Cardiac septum (tissue), 1 donor: ENCODE measurements around the gene DAB2. TPM values are rescaled to one million over a fixed set of nuclear protein-coding genes. Genes with fewer than 3 reads are reported as not detected.
"Not testable (repeated sequence)": the region's sequence is repeated elsewhere in the genome, so short reads cannot be mapped to it uniquely, and the experiment has no call there.

ENCODE experiments used
- DNase-seq: peaks from one replicate; pipeline ENCODE4 v3.0.0-alpha.2; 2020; ENCODE audit warnings: low spot score
- intact Hi-C: fragments of 100-400 bp; cut with DNase I; formaldehyde crosslinking; loops from one replicate; pipeline ENCODE4 v1.14.0; 2022
- total RNA-seq: library from RNA; stranded (reverse); fragmentation: NEBNext Ultra II Directional; extraction: Animal tissue kit (Norgen Biotek cat#: 25700); gene quantifications from one replicate; pipeline ENCODE4 v1.2.1, GENCODE V29; 2021
- donor health status: DM: no; HTN: no; CAD: no.

Gene DAB2
- total RNA-seq, 1 donor from 2014 or later, result 28.7 TPM

DNA sequence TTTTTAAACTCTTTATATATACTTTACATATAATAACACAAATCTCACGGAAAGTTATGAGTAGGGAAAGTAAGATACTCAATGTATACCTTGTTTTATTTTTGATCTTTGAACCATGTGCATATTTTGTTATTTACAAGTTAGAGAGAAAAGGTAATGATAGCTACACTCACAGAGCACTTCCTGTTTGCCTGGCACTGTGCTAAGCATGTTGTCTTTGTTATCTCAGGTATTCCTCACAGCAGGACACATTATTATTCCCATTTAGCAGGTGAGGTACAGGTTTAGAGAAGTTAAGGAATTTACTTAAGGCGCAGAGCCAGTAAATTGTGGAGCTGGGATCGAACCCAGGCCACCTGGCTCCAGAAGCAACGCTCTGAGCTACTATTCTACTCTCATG, 63.5 kb downstream of the DAB2 start:
- intact Hi-C loops, result no loop called here
- no peak for DNase-seq

DNA sequence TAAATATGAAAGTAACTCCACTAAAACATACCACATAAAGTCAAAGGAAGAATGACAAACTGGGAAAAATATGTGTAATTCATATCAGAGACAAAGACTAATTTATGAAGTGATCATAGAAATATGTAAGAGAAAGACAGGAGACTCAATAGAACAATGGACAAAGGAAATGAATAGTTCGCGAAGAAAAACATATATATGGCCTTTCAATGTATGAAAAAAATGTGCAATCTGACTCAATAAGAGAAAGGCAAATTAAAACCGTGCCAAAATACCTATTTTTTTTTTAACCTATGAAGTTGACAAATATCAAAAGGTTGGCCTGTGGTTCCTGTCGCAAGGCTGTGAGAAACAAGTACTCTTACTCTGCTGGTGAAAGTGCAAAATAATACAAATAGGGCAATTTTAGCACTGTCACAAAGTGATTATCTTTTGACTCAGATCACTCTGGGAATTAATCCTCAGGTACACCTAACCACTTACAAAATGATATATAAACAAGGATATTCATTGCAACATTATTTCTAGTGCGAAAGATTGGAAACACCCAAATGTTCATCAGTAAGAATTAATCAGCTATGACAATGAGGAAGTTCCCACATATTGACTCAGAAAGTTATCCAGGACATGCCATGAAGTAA, 64.2 kb downstream of the DAB2 start:
- intact Hi-C loops, result no loop called here
- no peak for DNase-seq

DNA sequence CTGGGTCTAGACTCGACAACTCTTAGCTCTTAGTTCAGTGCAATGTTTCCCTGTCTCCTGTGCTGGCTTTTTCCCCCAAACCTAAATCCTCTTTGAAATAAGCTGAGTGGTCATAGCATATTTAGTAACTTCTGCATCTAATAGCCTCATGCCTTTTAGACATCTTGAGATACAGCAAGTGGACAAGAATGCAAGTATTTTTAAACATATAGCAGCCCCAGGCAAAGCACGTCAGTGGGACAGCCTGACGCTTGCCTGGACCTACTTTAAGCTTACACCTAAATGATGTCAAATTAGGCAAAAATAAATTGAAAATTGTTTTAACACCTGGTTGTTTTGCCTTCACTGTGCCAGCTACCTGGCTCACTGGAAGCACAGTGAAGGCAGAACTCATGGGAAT, 68.5 kb downstream of the DAB2 start:
- no peak for DNase-seq
- intact Hi-C loops, result no loop called here

GRCh38 chr5:39355324-39355723, 69.5 kb downstream of the DAB2 start:
- intact Hi-C loops, result no loop called here
- DNase-seq, result no peak

- intact Hi-C loops, result no loop called here
- DNase-seq, result no peak
Observed at GRCh38 chr5:39353717-39354399, 70.9 kb downstream of the DAB2 start.

- DNase-seq, result no peak
- intact Hi-C loops, result no loop called here
Observed at GRCh38 chr5:39352951-39353350, 71.8 kb downstream of the DAB2 start.

DNA sequence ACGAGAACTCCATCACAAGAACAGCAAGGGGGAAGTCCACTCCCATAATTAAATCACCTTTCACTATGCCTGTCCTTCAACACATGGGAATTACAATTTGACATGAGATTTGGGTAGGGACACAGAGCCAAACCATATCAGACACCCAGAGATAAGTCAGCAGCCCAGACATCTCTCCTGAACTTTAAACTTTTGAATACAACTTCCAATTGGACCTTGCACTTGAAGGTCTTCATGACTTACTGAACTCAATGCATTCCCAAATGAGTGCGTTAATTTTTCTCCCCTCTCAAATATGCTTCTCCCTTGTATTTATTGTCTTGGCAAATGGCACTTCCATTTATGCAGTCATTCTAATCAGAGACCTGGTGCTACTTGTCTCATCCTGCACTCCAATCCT, 72.6 kb downstream of the DAB2 start:
- DNase-seq, result no peak
- intact Hi-C loops, result no loop called here

DNA sequence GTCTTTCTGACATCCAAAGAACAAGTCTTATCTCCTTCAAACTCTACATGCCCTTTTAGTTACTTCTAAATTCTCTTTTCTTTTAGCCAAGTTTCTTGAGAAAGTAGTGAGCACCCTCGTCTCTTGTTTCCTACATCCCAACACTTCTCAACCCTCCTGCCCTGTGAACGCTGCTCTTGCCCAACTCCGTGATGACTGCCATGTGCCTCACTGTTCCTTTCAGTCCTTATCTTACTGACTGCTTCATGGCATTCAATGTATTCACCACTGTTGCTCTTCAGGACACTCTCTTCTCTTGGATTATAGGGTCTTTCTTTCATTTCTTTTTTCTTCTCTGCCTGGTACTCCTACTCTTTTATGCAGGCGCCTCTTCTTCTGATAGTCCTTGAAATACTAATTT, 75.3 kb downstream of the DAB2 start:
- intact Hi-C loops, result no loop called here

DNA sequence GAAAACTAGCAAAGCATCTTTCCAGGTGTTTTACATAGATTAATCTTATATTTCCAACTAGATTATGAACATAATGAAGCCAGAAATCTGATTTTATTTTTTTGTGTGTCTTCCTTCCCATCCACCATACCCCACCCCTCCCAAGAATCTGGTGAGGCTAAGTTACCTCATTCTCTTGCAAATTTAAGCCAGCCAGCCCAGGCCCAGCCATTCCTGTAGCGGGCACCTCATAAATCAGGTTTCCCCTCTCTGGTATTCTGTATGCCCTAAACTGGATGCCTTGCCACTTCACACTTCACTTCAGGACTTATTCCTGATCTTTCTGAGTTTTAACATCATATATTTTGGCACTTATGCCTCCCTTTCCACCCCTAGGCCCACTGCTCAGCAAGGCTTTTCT, 82.3 kb downstream of the DAB2 start:
- DNase-seq, result no peak
- intact Hi-C loops, result no loop called here

More for the DNA sequence above, 75.3 kb downstream of the DAB2 start:
- no peak for DNase-seq

DNA sequence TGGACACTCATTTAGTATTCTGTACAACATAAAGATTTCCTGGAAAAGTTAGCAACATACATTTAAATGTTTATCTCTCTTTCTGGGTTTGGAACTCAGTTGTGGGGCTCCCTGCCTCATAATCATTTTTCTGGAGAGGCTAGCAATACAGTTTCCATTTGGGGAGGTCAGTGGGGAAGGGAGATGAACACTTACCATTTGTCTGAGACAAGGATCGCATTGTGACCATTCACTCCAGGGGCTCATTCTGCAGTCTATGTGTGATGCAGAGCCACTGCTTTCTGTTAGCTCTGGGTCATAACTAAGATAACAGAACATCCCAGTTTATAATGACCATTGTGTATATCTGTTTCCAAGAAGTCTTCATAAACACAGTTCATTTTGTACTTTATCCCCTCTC, 82.9 kb downstream of the DAB2 start:
- intact Hi-C loops, result no loop called here
- DNase-seq, result no peak

DNA sequence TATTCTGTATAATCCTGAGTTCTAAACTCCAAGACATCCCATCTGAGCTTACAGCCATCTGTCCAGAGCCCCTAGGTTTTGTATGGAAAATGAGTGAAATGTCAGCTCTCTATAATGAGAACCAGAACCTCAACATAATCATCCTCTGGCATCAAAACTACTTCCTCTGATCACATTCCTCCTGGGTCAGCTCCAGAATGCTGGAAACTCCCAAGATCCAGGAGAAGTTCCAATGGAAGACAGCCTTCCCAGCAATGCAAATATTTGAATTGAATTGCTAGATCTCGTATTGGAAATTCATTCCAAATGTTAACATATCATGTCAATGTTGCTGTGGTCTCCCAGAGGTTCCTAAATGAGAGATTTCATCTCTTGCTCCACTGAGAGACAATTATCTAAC, 84.3 kb downstream of the DAB2 start:
- DNase-seq, result no peak
- intact Hi-C loops, result no loop called here

DNA sequence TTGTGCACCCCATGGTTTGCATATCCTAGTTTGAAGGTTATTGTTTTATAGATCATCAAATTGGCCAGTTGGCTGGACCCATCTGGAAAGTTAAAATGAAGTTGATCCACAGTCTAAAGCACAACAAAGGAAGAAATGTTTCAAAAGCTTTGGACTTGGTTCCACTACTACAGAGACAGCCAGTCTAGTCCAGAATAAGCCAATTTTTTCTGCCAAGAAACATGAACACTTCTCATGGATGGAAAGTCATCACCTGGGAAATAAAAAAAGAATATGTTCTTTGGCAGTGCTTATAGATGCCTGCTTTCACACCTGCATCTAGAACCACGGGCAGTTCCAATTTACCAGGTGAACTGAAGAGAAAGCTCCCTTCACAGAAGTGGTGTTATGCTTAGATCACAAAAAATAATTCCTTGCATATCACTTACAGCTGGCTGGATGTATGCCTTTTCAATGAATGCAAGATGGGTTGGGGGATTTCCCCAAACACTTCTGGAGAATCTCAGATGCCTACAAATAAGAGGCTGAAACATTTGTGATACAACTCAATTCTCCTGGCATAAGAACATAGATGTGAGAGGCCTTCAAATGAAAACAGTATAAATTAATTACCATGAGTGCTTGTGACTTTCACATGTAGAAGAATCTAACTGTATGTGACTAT, 87.4 kb downstream of the DAB2 start:
- intact Hi-C loops, result no loop called here

DNA sequence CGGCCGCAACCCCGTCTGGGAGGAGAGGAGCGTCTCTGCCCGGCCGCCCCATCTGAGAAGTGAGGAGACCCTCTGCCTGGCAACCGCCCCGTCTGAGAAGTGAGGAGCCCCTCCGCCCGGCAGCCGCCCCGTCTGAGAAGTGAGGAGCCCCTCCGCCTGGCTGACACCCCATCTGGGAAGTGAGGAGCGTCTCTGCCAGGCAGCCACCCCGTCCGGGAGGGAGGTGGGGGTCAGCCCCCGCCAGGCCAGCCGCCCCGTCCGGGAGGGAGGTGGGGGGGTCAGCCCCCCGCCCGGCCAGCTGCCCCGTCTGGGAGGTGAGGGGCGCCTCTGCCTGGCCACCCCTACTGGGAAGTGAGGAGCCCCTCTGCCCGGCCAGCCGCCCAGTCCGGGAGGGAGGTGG, 90.5 kb downstream of the DAB2 start:
- DNase-seq, intact Hi-C loops: not testable (repeated sequence)

More for the DNA sequence above, 87.4 kb downstream of the DAB2 start:
- no peak for DNase-seq

DNA sequence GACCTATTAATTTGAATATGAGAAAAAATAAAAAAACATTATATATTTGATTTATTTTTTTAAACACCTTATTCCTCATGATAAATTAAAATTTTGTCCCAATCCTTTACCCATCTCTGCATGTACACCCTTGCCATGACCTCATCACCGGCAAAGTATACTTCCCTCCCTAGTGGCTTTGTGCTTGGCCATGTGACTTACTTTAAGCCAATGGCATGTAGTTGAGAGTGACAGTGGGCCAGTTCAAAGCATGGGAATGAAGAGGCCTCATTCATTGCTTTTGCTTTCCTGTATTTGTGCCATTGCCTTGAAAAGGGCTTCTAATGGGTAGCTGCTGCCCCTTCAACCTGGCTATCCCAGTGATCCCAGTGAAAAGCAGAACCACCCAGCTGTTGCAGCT, 91.7 kb downstream of the DAB2 start:
- intact Hi-C loops, result no loop called here
- DNase-seq, result no peak

DNA sequence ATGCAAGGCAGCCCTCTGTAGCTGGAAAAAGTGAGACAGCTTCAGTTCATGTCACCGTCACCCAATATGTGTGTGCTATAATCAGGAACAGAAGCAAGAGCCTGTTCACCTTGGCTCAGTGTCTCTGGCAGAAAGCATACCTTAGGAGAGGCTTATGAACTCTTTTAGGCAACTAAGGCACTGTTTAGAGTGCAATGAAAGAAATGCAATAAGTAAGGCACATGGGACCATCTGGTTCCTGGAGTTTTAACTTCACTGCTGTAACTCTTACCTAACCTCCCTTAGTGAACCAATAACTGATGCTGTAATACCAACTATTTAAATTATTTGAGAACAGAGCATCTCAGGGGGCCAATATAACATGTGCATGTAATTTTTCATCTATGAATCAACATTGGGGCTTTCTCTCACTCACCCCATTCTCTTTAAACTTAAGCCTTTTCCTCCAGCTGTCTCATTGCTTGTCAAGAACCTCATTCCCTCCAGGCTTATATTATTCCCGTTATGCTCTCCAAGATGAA, 92.9 kb downstream of the DAB2 start:
- no peak for DNase-seq
- intact Hi-C loops, result no loop called here

- intact Hi-C loops, result no loop called here
Observed at GRCh38 chr5:39328731-39329130, 96.0 kb downstream of the DAB2 start.

GRCh38 chr5:39323542-39323941, 101.2 kb downstream of the DAB2 start:
- no peak for DNase-seq
- intact Hi-C loops, result no loop called here

More at GRCh38 chr5:39328731-39329130, 96.0 kb downstream of the DAB2 start:
- DNase-seq, result no peak
